GM21717 (cell line): Measurements from ENCODE around the gene PAQR8.

Experiments
- ATAC-seq: cut with Tn5 transposase; IDR thresholded peaks from one replicate; pipeline ENCODE4 v1.9.1; 2021; ENCODE audit warnings: mild to moderate bottlenecking, moderate library complexity; ENCODE audit not compliant: unreplicated experiment

PAQR8 gene

DNA sequence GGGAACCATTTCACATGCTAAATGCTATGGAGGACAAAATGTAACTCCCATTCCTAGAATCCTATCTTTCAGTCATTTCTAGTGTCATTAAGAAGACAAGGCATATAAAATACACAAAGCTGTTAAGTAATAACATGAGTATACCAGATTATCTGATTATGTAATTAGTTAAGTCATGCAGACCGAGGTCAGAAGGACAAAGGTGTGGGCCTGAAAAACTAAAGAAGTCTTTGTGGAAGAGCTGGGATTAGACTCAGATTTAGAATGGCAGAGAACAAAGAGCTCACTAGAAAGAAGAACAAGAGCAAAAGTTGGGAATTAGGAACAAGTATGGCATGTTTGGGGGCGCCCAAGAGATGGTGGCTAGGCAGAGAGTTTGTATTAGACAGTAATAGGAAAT lies 95.1 kb downstream of the PAQR8 start:
- ATAC-seq: no peak
